22Rv1 (cell line): ENCODE results near the gene ADCY10.

Source experiments
- ZFX ChIP-seq: fragments of 450-650 bp; IDR thresholded peaks from 2 replicates; pipeline ENCODE4 v1.6.1; 2017; ENCODE audit warnings: antibody characterized with exemption, borderline replicate concordance
- TF ChIP-seq, protein P1 (sequence below): fragments of 450-650 bp; IDR thresholded peaks from 2 replicates; pipeline ENCODE4 v1.5.1; 2017; ENCODE audit warnings: mild to moderate bottlenecking

DNA sequence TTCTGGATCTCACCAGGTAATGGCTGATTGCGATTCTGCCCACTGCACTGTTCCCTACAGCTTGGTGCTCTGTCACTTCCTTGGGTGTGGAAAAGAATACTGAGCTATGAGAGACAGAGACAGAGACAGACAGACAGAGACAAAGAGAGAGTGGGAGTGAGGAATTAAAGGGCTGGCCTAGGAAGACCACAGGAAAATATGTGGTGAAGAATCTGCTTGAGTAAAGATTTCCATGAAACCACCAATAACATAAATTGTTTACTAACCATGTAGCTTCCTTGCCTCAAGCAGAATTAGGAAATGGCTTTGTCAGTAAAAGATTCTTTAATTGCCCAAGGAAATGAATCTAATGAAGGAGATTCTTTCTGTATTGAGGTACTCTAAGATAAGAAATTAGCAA, 137.8 kb downstream of the ADCY10 start:
- TF ChIP-seq, protein P1, sequence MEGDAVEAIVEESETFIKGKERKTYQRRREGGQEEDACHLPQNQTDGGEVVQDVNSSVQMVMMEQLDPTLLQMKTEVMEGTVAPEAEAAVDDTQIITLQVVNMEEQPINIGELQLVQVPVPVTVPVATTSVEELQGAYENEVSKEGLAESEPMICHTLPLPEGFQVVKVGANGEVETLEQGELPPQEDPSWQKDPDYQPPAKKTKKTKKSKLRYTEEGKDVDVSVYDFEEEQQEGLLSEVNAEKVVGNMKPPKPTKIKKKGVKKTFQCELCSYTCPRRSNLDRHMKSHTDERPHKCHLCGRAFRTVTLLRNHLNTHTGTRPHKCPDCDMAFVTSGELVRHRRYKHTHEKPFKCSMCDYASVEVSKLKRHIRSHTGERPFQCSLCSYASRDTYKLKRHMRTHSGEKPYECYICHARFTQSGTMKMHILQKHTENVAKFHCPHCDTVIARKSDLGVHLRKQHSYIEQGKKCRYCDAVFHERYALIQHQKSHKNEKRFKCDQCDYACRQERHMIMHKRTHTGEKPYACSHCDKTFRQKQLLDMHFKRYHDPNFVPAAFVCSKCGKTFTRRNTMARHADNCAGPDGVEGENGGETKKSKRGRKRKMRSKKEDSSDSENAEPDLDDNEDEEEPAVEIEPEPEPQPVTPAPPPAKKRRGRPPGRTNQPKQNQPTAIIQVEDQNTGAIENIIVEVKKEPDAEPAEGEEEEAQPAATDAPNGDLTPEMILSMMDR, result no peak
- no peak for TF ChIP-seq ZFX
